Activated naive CD8-positive, alpha-beta T cell (primary cell): Measurements from ENCODE around the gene MINDY3.

ENCODE experiments used
- H3K27ac Mint-ChIP-seq: one replicate; pipeline ENCODE4 v1.8.0; 2021; ENCODE audit warnings: mixed read lengths
- H3K27me3 Mint-ChIP-seq: one replicate; pipeline ENCODE4 v1.8.0; 2021; ENCODE audit warnings: mixed read lengths
- H3K36me3 Mint-ChIP-seq: one replicate; pipeline ENCODE4 v1.8.0; 2021; ENCODE audit warnings: mixed read lengths
- H3K4me1 Mint-ChIP-seq: one replicate; pipeline ENCODE4 v1.8.0; 2021; ENCODE audit warnings: low read depth, mixed read lengths
- H3K4me3 Mint-ChIP-seq: one replicate; pipeline ENCODE4 v1.8.0; 2021; ENCODE audit warnings: mild to moderate bottlenecking, mixed read lengths
- H3K9me3 Mint-ChIP-seq: one replicate; pipeline ENCODE4 v1.8.0; 2021; ENCODE audit warnings: low read depth, mixed read lengths

The MINDY3 gene

DNA sequence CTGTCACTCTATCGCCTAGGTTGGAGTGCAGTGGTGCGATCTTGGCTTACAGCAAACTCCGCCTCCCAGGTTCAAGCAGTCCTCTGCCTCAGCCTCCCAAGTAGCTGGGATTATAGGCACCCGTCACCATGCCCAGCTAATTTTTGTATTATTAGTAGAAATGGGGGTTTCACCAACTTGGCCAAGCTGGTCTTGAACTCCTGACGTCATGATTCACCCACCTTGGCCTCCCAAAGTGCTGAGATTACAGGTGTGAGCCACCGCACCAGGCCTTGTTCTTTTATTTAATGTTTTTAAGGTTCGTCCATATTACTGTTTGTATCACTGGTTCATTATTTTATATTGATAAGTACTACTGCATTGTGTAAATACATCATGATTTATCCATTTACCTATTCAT is 130.4 kb downstream of the MINDY3 start:
- H3K9me3 Mint-ChIP-seq = peaks cover 14% of the 10 kb centered on the region
- no peak overlapping the region for H3K27ac Mint-ChIP-seq
- no peaks in the 10 kb centered on the region for H3K36me3 Mint-ChIP-seq
- no peak overlapping the region for H3K4me3 Mint-ChIP-seq
- no peaks in the 10 kb centered on the region for H3K4me1 Mint-ChIP-seq
- peaks cover 9% of the 10 kb centered on the region for H3K27me3 Mint-ChIP-seq
